GM12875 (cell line): Measurements from ENCODE around the gene GTF3C1.
A peak's percentile ranks its signal among the peaks of the same experiment; 100 is the strongest.

Experiments used
- H3K4me3 ChIP-seq: one replicate; pipeline ENCODE4 v1.5.1; 2011; ENCODE audit warnings: low read depth, low read length, control low read depth
- CTCF ChIP-seq: IDR thresholded peaks from 2 replicates; pipeline ENCODE4 v1.5.1; 2011; ENCODE audit warnings: low read depth, mild to moderate bottlenecking, control low read depth, inconsistent platforms, low read length, moderate library complexity, borderline replicate concordance; ENCODE audit not compliant: insufficient read depth

The GTF3C1 gene

DNA sequence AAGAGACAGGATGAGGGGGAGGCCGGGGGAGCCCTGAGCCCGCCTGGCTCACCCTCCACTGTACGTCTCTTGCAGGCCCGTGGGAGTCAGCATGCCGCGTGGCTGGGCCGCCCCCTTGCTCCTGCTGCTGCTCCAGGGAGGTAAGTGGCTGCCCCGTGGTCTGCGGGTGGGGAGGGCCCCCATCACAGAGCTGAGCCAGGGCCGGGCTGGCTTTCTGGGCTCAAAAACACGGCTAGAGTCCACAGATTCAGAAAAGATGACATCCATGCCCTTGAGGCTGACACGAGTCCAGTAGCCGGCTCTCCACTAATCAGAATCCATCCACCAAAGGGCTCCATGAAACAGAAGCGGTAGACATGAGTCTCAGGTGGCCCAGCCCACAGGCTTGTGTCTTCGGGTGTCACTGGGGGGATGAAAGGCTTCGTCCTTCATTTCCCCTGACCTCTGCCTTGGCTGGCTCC, 119.7 kb downstream of the GTF3C1 start:
- TF ChIP-seq CTCF = no peak
- peak overlapping the region; percentile 62 for H3K4me3 ChIP-seq

DNA sequence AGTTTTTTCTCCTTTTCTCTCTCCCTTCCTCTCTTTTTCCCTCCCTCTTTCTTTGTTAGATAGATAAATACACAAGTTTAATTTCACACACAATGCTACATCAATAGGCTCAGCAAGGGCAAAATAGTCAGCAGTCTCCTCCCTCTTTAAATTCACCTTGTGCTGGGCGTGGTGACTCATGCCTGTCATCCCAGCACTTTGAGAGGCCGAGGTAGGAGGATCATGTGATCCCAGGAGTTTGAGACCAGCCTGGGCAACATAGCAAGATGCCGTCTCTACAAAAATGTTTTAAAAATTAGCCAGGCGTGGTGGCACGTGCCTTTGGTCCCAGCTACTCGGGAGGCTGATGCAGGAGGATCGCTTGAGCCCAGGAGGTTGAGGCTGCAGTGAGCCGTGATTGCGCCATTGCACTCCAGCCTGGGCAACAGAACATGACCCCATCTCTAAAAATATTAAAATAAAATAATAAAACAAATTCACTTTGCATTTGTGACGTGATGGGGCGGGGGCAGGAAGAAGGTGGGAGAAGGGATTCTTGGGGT, 120.3 kb downstream of the GTF3C1 start:
- no peak for TF ChIP-seq CTCF
- peak overlapping the region; percentile 62 for H3K4me3 ChIP-seq

GRCh38 chr16:27428026-27428785, 121.5 kb downstream of the GTF3C1 start:
- peak; percentile 44; the same call in 1 of the 2 replicates for TF ChIP-seq CTCF
- H3K4me3 ChIP-seq = peak overlapping the region; percentile 62

DNA sequence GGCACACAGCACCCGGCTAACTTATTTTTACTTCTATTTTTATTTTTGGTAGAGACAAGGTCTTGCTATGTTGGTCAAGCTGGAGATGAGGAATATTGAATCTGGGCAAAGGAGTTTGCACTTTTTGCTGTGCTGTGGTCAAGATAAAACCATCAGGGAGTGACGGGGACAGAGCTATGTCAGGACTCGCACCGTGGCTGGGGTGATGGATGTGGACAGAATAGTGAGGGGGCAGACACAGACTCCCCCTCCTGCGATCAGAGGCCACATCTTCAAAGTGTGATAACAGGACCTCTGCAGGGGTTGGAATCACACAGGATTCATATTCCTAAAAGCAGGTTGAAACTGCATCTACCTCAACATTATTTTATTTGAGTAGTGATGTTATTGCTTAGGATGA, 122.2 kb downstream of the GTF3C1 start:
- TF ChIP-seq CTCF = no peak
- peak overlapping the region; percentile 62 for H3K4me3 ChIP-seq

- H3K4me3 ChIP-seq = peak overlapping the region; percentile 62
- TF ChIP-seq CTCF = peak; percentile 40; the same call in 1 of the 2 replicates
These were observed 123.0 kb downstream of the GTF3C1 start for GRCh38 chr16:27426423-27427408.

DNA sequence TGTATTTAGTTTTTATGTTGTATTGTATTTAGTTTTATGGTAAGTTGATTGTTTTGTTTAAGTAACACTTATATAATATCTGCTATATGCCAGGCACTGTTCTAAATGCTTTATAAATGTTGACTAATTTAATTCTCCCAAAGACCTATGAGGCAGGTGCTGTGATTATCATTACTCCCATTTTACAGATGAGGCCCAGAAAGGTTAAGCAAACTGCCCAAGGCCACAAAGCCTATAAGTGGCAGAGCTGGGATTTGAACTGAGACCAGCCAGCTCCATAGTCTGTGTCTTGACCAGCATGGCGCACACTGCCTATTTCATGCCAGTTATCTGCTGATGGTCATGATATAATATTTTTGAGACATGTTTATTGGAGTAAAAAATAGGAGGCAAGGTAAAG, 123.8 kb downstream of the GTF3C1 start:
- TF ChIP-seq CTCF = no peak
- H3K4me3 ChIP-seq = no peak overlapping the region
